Pons (tissue), 1 donor: ENCODE results near the gene RABL2A.
"Not testable (repeated sequence)": the region's sequence is repeated elsewhere in the genome, so short reads cannot be mapped to it uniquely, and the experiment has no call there.

ENCODE experiments used
- DNase-seq: peaks from one replicate; pipeline ENCODE4 v3.0.0-alpha.2; 2016; ENCODE audit warnings: low spot score

Gene RABL2A

GRCh38 chr2:113626616-113627330 is at the start of gene RABL2A:
TSS of gene RABL2A (plus strand) at chr2:113627266. CDS start at chr2:113628607, 1,341 bp downstream.
- DNase-seq, result peak; percentile 69

- not testable (repeated sequence) for DNase-seq
These were observed 48.6 kb upstream of the RABL2A start for GRCh38 chr2:113578508-113578907.

GRCh38 chr2:113582473-113582872 is 44.6 kb upstream of the RABL2A start:
- not testable (repeated sequence) for DNase-seq

GRCh38 chr2:113583521-113584225 is 43.4 kb upstream of the RABL2A start:
- peak; percentile 47 for DNase-seq

GRCh38 chr2:113584311-113585092 is 42.6 kb upstream of the RABL2A start:
- not testable (repeated sequence) for DNase-seq

GRCh38 chr2:113587201-113587600 is 39.9 kb upstream of the RABL2A start:
- DNase-seq, result peak; percentile 29

GRCh38 chr2:113589591-113589990 is 37.5 kb upstream of the RABL2A start:
- not testable (repeated sequence) for DNase-seq

- DNase-seq, result not testable (repeated sequence)
These were observed 35.1 kb upstream of the RABL2A start for GRCh38 chr2:113591926-113592325.

- DNase-seq, result not testable (repeated sequence)
These were observed 33.8 kb upstream of the RABL2A start for GRCh38 chr2:113593280-113593679.

- not testable (repeated sequence) for DNase-seq
These were observed 31.3 kb upstream of the RABL2A start for GRCh38 chr2:113595725-113596124.

GRCh38 chr2:113597164-113597563 is 29.9 kb upstream of the RABL2A start:
- not testable (repeated sequence) for DNase-seq

GRCh38 chr2:113597572-113597971 is 29.5 kb upstream of the RABL2A start:
- DNase-seq, result not testable (repeated sequence)

- DNase-seq, result not testable (repeated sequence)
These were observed 28.9 kb upstream of the RABL2A start for GRCh38 chr2:113598180-113598579.

GRCh38 chr2:113598738-113599137 is 28.3 kb upstream of the RABL2A start:
- DNase-seq, result not testable (repeated sequence)

- DNase-seq, result not testable (repeated sequence)
These were observed 27.9 kb upstream of the RABL2A start for GRCh38 chr2:113599208-113599607.

GRCh38 chr2:113602040-113602769 is 24.9 kb upstream of the RABL2A start:
- DNase-seq, result not testable (repeated sequence)

GRCh38 chr2:113602869-113603466 is 24.1 kb upstream of the RABL2A start:
- no peak for DNase-seq

GRCh38 chr2:113603467-113604084 is 23.5 kb upstream of the RABL2A start:
- peak; percentile 81 for DNase-seq

- DNase-seq, result peak; percentile 96
These were observed 23.0 kb upstream of the RABL2A start for GRCh38 chr2:113604085-113604477.

GRCh38 chr2:113604661-113605060 is 22.4 kb upstream of the RABL2A start:
- DNase-seq, result not testable (repeated sequence)

- DNase-seq, result not testable (repeated sequence)
These were observed 21.0 kb upstream of the RABL2A start for GRCh38 chr2:113606036-113606435.
